Spleen (tissue), 7 donors: ENCODE results near the gene PAFAH2.
A peak's percentile ranks its signal among the peaks of the same experiment; 100 is the strongest.

Source experiments
- POLR2A ChIP-seq, 3 donors: fragments of 450-650 bp; IDR thresholded peaks; one replicate each; pipeline ENCODE4 v1.5.1; 2017; ENCODE audit warnings: antibody characterized with exemption in 3 of 3, mild to moderate bottlenecking in 1 of 3
- POLR2AphosphoS5 ChIP-seq, 3 donors: sonication (generic); formaldehyde crosslinking; IDR thresholded peaks; one replicate each; pipeline ENCODE4 v1.5.1; 2017; ENCODE audit warnings: antibody characterized with exemption in 3 of 3
- TF ChIP-seq, protein P1 (sequence below), 11 experiments: fragments of 200-600 bp in 7 of 11; fragments of 450-650 bp in 4 of 11; sonication (generic) in 4 of 11; IDR thresholded peaks in 8 of 11; conservative IDR thresholded peaks in 3 of 11; 1 replicate in 7 of 11; 2 replicates in 4 of 11; pipeline versions ENCODE4 v1.4.0 to v1.8.0; 2016 to 2021; ENCODE audit warnings: antibody characterized with exemption in 11 of 11, inconsistent platforms in 4 of 11, mild to moderate bottlenecking in 1 of 11
- donor health status: DM: no; HTN: no; CAD: no; lungs with moderate emphysema.
- donor health status: DM: no; HTN: no; CAD: no.
- donor health status: DM: no; HTN: no; CAD: no.

DNA sequence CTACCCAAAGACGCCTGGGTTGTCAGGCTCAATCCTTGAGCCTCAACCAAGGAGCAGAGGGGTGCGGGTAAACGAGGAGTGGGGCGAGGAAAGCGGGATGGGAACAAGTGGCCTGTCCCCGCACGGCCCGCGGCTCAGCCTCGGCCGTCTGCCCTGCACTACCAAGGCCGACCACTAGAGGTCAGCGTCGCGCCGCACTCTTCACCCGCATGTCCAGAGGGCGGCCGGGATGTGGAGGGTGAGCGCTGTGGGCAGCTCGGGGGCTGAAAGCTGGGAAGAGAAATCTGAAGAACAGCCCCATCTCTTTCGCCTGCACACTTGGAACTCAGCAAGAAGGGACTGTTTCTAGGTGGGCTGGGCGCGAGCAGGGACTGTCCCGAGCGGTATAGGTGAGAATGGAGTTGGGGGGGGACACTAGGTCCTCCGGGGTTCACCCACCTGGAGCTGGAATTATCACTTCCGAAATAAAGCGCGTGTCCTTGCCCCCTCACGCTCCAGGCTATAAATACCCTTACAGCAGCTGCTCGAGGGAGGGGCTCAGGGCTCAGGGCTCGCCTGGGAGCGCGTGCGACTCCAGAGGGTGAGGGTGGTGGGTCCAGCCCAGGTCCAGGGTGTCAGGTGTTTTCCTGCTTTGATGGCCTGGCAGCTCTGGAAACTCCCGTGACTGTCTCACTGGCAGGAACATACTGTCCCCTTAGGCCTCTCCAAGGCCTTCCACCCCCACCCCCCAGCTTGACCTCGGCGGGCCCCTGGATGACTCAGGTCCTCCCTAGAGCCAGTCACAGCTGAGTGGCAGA lies 38.3 kb upstream of the PAFAH2 start:
- TF ChIP-seq, protein P1, sequence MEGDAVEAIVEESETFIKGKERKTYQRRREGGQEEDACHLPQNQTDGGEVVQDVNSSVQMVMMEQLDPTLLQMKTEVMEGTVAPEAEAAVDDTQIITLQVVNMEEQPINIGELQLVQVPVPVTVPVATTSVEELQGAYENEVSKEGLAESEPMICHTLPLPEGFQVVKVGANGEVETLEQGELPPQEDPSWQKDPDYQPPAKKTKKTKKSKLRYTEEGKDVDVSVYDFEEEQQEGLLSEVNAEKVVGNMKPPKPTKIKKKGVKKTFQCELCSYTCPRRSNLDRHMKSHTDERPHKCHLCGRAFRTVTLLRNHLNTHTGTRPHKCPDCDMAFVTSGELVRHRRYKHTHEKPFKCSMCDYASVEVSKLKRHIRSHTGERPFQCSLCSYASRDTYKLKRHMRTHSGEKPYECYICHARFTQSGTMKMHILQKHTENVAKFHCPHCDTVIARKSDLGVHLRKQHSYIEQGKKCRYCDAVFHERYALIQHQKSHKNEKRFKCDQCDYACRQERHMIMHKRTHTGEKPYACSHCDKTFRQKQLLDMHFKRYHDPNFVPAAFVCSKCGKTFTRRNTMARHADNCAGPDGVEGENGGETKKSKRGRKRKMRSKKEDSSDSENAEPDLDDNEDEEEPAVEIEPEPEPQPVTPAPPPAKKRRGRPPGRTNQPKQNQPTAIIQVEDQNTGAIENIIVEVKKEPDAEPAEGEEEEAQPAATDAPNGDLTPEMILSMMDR (IDR thresholded peaks at IDR 0.05 in 8 of 11, conservative IDR thresholded peaks at IDR 0.05 in 3 of 11) = peak; percentile 98 to 100 (median 99)
- TF ChIP-seq POLR2A (IDR thresholded peaks at IDR 0.05) = no peak
- TF ChIP-seq POLR2AphosphoS5 (IDR thresholded peaks at IDR 0.05) = peak in 1 of 3 donors; percentile 53
